Central memory CD4-positive, alpha-beta T cell (primary cell): ENCODE results near the gene DIP2B.
"Not testable (repeated sequence)": the region's sequence is repeated elsewhere in the genome, so short reads cannot be mapped to it uniquely, and the experiment has no call there.

Source experiments
- DNase-seq: peaks from one replicate; pipeline ENCODE4 v3.0.0; 2022

The DIP2B gene

GRCh38 chr12:50739611-50740010, 234.8 kb downstream of the DIP2B start:
- DNase-seq = no peak

GRCh38 chr12:50740307-50740706, 235.5 kb downstream of the DIP2B start:
- no peak for DNase-seq

GRCh38 chr12:50742776-50743175, 238.0 kb downstream of the DIP2B start:
- DNase-seq = no peak

- DNase-seq = no peak
Measured at GRCh38 chr12:50745861-50746260, 241.1 kb downstream of the DIP2B start.

GRCh38 chr12:50746431-50746830, 241.6 kb downstream of the DIP2B start:
- no peak for DNase-seq

- no peak for DNase-seq
Measured at GRCh38 chr12:50747817-50748216, 243.0 kb downstream of the DIP2B start.

- DNase-seq = no peak
Measured at GRCh38 chr12:50749459-50749882, 244.7 kb downstream of the DIP2B start.

GRCh38 chr12:50750366-50750765, 245.6 kb downstream of the DIP2B start:
- no peak for DNase-seq

- no peak for DNase-seq
Measured at GRCh38 chr12:50751948-50752721, 247.3 kb downstream of the DIP2B start.

GRCh38 chr12:50753232-50753769, 248.5 kb downstream of the DIP2B start:
- no peak for DNase-seq

GRCh38 chr12:50763639-50764285, 259.0 kb downstream of the DIP2B start, which contains the start of gene ATF1:
ATF1 (plus strand) TSS chr12:50764101; CDS start chr12:50780146, 16,045 bp downstream.
- DNase-seq = peak; percentile 91

GRCh38 chr12:50764286-50765094, 259.7 kb downstream of the DIP2B start:
- DNase-seq = peak; percentile 59

- peak; percentile 57 for DNase-seq
Measured at GRCh38 chr12:50765095-50765911, 260.5 kb downstream of the DIP2B start.

- DNase-seq = no peak
Measured at GRCh38 chr12:50768391-50768790, 263.6 kb downstream of the DIP2B start.

- not testable (repeated sequence) for DNase-seq
Measured at GRCh38 chr12:50768813-50769212, 264.0 kb downstream of the DIP2B start.

GRCh38 chr12:50771409-50771808, 266.6 kb downstream of the DIP2B start:
- DNase-seq = no peak

- DNase-seq = no peak
Measured at GRCh38 chr12:50772470-50772869, 267.7 kb downstream of the DIP2B start.

- no peak for DNase-seq
Measured at GRCh38 chr12:50772877-50773276, 268.1 kb downstream of the DIP2B start.

GRCh38 chr12:50775251-50775650, 270.5 kb downstream of the DIP2B start:
- no peak for DNase-seq

GRCh38 chr12:50776749-50777728, 272.3 kb downstream of the DIP2B start:
- no peak for DNase-seq
